ENCODE data around the gene ANKRD18B. TPM values are rescaled to one million over a fixed set of nuclear protein-coding genes. Genes with fewer than 3 reads are reported as not detected.
"Not testable (repeated sequence)": the region's sequence is repeated elsewhere in the genome, so short reads cannot be mapped to it uniquely, and the experiment has no call there.

ANKRD18B gene
- total RNA-seq, 1 experiment from 2014 or later: 30.8 TPM

GRCh38 chr9:33506626-33507370 lies 17.3 kb upstream of the ANKRD18B start:
- peaks cover 21% of the 10 kb centered on the region for H3K4me1 Mint-ChIP-seq (ENCODE audit: low read depth, unreplicated experiment)
- H3K9me3 Mint-ChIP-seq (ENCODE audit: low read depth, unreplicated experiment): no peaks in the 10 kb centered on the region
- TF ChIP-seq, protein P1, sequence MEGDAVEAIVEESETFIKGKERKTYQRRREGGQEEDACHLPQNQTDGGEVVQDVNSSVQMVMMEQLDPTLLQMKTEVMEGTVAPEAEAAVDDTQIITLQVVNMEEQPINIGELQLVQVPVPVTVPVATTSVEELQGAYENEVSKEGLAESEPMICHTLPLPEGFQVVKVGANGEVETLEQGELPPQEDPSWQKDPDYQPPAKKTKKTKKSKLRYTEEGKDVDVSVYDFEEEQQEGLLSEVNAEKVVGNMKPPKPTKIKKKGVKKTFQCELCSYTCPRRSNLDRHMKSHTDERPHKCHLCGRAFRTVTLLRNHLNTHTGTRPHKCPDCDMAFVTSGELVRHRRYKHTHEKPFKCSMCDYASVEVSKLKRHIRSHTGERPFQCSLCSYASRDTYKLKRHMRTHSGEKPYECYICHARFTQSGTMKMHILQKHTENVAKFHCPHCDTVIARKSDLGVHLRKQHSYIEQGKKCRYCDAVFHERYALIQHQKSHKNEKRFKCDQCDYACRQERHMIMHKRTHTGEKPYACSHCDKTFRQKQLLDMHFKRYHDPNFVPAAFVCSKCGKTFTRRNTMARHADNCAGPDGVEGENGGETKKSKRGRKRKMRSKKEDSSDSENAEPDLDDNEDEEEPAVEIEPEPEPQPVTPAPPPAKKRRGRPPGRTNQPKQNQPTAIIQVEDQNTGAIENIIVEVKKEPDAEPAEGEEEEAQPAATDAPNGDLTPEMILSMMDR (IDR thresholded peaks at IDR 0.05; ENCODE audit: unreplicated experiment): no peak
- intact Hi-C loops (cut with micrococcal nuclease; ENCODE audit: unreplicated experiment): loop anchor here (5.0 kb wide), 1 partner anchor 34 kb away; the partner anchor contains the start of gene NOL6
- H3K27me3 Mint-ChIP-seq (ENCODE audit: unreplicated experiment): no peaks in the 10 kb centered on the region
- DNase-seq: peak; percentile 82
- H3K27ac Mint-ChIP-seq (ENCODE audit: unreplicated experiment): peak overlapping the region; percentile 98
- BruUV-seq (replicated peaks): no TSS peak
- H3K36me3 Mint-ChIP-seq (ENCODE audit: insufficient read depth, unreplicated experiment): peaks cover 24% of the 10 kb centered on the region
- CTCF ChIA-PET: interaction anchor here (0.6 to 1.0 kb wide), 3 partner anchors 12 to 75 kb away, joined by 3 to 4 read pairs (median 3); partner anchors contain the start of gene ANKRD18B
- H3K4me3 Mint-ChIP-seq (ENCODE audit: low read depth, unreplicated experiment): peak overlapping the region; percentile 32

DNA sequence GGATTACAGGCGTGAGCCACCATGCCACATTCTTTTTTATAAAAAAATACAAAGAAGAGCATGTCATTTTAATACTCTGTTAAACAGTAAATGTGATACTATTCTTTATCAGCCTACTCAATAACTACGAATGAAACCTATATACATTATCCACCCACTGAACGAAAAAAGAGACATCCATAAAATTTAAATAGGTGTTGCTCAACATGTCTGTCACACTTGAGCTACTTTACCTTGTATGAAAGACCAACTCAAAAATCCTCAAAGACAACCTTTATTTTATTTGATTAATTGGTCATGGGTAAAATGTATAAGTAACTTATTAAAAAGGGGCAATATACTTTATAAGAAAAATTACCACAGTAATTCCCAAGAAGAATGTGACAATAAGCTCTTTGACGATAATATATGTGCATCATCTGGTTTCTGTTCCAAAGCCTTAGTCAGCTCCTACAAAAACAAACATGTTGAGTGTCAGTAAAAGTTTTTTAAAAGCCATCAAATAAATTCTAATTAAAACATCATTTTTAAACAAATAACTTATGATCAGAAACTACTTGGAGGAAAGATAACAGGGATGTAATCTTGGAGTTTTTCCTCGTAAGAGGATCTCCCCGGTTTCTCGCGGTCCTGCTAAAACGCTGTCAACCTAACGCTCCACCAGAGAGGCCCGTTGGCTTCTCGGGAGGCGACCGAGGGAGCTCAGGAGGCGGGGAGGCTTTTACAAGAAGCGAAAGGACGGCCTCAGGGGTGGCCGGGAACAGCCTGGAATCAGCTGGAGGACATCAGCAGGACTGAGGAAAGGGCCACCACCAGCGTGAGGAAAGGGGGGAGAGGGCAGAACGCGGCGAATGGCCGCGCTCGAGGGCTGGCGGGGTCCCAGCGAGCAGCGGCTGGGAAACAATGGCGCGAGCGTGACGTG lies 13.5 kb upstream of the ANKRD18B start:
- intact Hi-C loops (cut with micrococcal nuclease; ENCODE audit: unreplicated experiment): no loop called here
- H3K4me3 Mint-ChIP-seq (ENCODE audit: low read depth, unreplicated experiment): peak overlapping the region; percentile 86
- peak overlapping the region; percentile 98 for H3K27ac Mint-ChIP-seq (ENCODE audit: unreplicated experiment)
- DNase-seq: peak; percentile 43
- no peaks in the 10 kb centered on the region for H3K27me3 Mint-ChIP-seq (ENCODE audit: unreplicated experiment)
- TF ChIP-seq, protein P1 (IDR thresholded peaks at IDR 0.05; ENCODE audit: unreplicated experiment): no peak
- H3K9me3 Mint-ChIP-seq (ENCODE audit: low read depth, unreplicated experiment): peaks cover 4% of the 10 kb centered on the region
- CTCF ChIA-PET: interaction anchor here (0.6 to 1.1 kb wide), 4 partner anchors 14 to 246 kb away, joined by 3 to 5 read pairs (median 3); partner anchors contain the start of genes ANKRD18B, BAG1 and NOL6
- TSS peak; percentile 69 for BruUV-seq (replicated peaks)
- peaks cover 24% of the 10 kb centered on the region for H3K36me3 Mint-ChIP-seq (ENCODE audit: insufficient read depth, unreplicated experiment)
- peaks cover 21% of the 10 kb centered on the region for H3K4me1 Mint-ChIP-seq (ENCODE audit: low read depth, unreplicated experiment)

- peak overlapping the region; percentile 98 for H3K27ac Mint-ChIP-seq (ENCODE audit: unreplicated experiment)
- BruUV-seq (replicated peaks): not testable (repeated sequence)
These were observed 12.9 kb upstream of the ANKRD18B start for GRCh38 chr9:33511184-33511517.

GRCh38 chr9:33512535-33512934 lies 11.5 kb upstream of the ANKRD18B start:
- CTCF ChIA-PET; H3K27me3 Mint-ChIP-seq (ENCODE audit: unreplicated experiment); H3K27ac Mint-ChIP-seq (ENCODE audit: unreplicated experiment); intact Hi-C loops (cut with micrococcal nuclease; ENCODE audit: unreplicated experiment); BruUV-seq (replicated peaks); H3K9me3 Mint-ChIP-seq (ENCODE audit: low read depth, unreplicated experiment); H3K4me3 Mint-ChIP-seq (ENCODE audit: low read depth, unreplicated experiment); DNase-seq; H3K4me1 Mint-ChIP-seq (ENCODE audit: low read depth, unreplicated experiment): not testable (repeated sequence)
- H3K36me3 Mint-ChIP-seq (ENCODE audit: insufficient read depth, unreplicated experiment): peaks cover 11% of the 10 kb centered on the region

More at GRCh38 chr9:33511184-33511517, 12.9 kb upstream of the ANKRD18B start:
- DNase-seq; H3K27me3 Mint-ChIP-seq (ENCODE audit: unreplicated experiment); H3K9me3 Mint-ChIP-seq (ENCODE audit: low read depth, unreplicated experiment); intact Hi-C loops (cut with micrococcal nuclease; ENCODE audit: unreplicated experiment): not testable (repeated sequence)
- peaks cover 15% of the 10 kb centered on the region for H3K4me1 Mint-ChIP-seq (ENCODE audit: low read depth, unreplicated experiment)
- peak overlapping the region; percentile 86 for H3K4me3 Mint-ChIP-seq (ENCODE audit: low read depth, unreplicated experiment)
- peaks cover 19% of the 10 kb centered on the region for H3K36me3 Mint-ChIP-seq (ENCODE audit: insufficient read depth, unreplicated experiment)
- CTCF ChIA-PET: interaction anchor here (1.1 kb wide), 1 partner anchor 37 kb away, joined by 5 read pairs; the partner anchor contains the start of gene NOL6

DNA sequence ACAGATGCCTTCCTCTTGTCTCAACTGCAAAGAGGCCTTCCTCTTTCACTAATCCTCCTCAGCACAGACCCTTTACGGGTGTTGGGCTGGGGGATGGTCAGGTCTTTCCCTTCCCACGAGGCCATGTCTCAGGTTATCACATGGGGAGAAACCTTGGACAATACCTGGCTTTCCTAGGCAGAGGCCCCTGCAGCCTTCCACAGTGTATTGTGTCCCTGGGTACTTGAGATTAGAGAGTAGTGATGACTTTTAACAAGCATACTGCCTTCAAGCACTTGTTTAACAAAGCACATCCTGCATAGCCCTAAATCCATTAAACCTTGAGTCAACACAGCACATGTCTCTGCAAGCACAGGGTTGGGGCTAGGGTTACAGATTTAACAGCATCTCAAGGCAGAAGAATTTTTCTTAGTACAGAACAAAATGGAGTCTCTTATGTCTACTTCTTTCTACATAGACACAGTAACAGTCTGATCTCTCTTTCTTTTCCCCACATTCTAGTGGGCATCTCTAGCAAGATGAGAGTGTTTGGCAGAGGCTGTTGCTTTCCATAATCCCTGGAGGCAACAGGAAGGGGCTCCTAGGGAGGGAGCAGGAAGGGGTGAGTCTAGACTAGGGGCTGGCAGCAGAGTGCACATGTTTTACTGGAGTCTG lies 8.6 kb upstream of the ANKRD18B start:
- BruUV-seq (replicated peaks); H3K36me3 Mint-ChIP-seq (ENCODE audit: insufficient read depth, unreplicated experiment); H3K9me3 Mint-ChIP-seq (ENCODE audit: low read depth, unreplicated experiment); H3K27me3 Mint-ChIP-seq (ENCODE audit: unreplicated experiment); H3K4me3 Mint-ChIP-seq (ENCODE audit: low read depth, unreplicated experiment); DNase-seq; CTCF ChIA-PET; intact Hi-C loops (cut with micrococcal nuclease; ENCODE audit: unreplicated experiment); H3K27ac Mint-ChIP-seq (ENCODE audit: unreplicated experiment): not testable (repeated sequence)
- peaks cover 13% of the 10 kb centered on the region for H3K4me1 Mint-ChIP-seq (ENCODE audit: low read depth, unreplicated experiment)

DNA sequence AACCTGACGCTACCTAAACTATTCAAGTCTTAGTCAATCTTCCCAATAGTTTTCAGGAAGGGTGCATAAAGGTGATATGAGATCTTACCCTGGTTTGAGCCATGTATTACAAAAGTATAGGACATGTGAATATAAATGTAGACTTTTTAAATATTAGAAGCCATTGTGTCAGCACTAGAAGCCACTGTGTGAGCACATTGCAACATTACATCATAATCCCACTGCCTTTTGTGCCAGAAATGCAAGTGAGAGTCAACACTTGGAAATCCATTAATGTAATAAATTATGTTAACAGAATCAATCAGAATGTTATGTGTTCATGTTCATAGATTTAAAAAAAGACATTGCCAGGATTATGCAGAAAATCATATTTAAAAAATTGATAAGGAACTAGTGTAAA lies 7.7 kb upstream of the ANKRD18B start:
- H3K36me3 Mint-ChIP-seq (ENCODE audit: insufficient read depth, unreplicated experiment); H3K4me3 Mint-ChIP-seq (ENCODE audit: low read depth, unreplicated experiment); H3K27me3 Mint-ChIP-seq (ENCODE audit: unreplicated experiment); BruUV-seq (replicated peaks); CTCF ChIA-PET; H3K9me3 Mint-ChIP-seq (ENCODE audit: low read depth, unreplicated experiment); intact Hi-C loops (cut with micrococcal nuclease; ENCODE audit: unreplicated experiment); DNase-seq; H3K27ac Mint-ChIP-seq (ENCODE audit: unreplicated experiment): not testable (repeated sequence)
- peaks cover 15% of the 10 kb centered on the region for H3K4me1 Mint-ChIP-seq (ENCODE audit: low read depth, unreplicated experiment)

Measured in Calu3 (cell line).